Panc1 (cell line): Measurements from ENCODE around the gene GCNA. TPM values are rescaled to one million over a fixed set of nuclear protein-coding genes. Genes with fewer than 3 reads are reported as not detected.

Source experiments
- ATAC-seq: fragments of 200-7000 bp; cut with Tn5 transposase; 2 replicates; pipeline ENCODE4 v1.9.1; 2020; ENCODE audit warnings: mild to moderate bottlenecking, moderate library complexity
- BruUV-seq: library from RNA; stranded (reverse); fragments of 400-500 nt; replicated peaks from 2 replicates; lab custom pipeline; 2021; lab: Mats Ljungman, UMichigan
- CTCF ChIA-PET: fragments of 300-600 bp; sonication (Branson Sonifier 250); formaldehyde crosslinking; loops from one replicate; lab custom pipeline; 2022; ENCODE audit warnings: antibody characterized with exemption; lab: Charles Lee
- POLR2A ChIA-PET: fragments of 300-600 bp; sonication (Branson Sonifier 250); formaldehyde crosslinking; loops from one replicate; lab custom pipeline; 2022; ENCODE audit warnings: antibody characterized with exemption; lab: Charles Lee
- DNase-seq: peaks from one replicate; pipeline ENCODE4 v3.0.0-alpha.2; 2010; ENCODE audit warnings: low read depth, low spot score
- H3K27ac ChIP-seq: 2 replicates; pipeline ENCODE4 v1.5.1; 2011; ENCODE audit warnings: mild to moderate bottlenecking, low read length, inconsistent platforms
- H3K27me3 ChIP-seq: fragments of 200-500 bp; sonication (Bioruptor generic); 2 replicates; pipeline ENCODE4 v1.6.0; 2014; ENCODE audit warnings: low read length, inconsistent platforms; ENCODE audit not compliant: control insufficient read depth, insufficient read depth
- H3K36me3 ChIP-seq: fragments of 200-500 bp; sonication (Bioruptor generic); 2 replicates; pipeline ENCODE4 v1.5.1; 2014; ENCODE audit warnings: inconsistent platforms, mild to moderate bottlenecking, low read length, moderate library complexity; ENCODE audit not compliant: control insufficient read depth, insufficient read depth
- H3K4me1 ChIP-seq: 2 replicates; pipeline ENCODE4 v1.5.1; 2011; ENCODE audit warnings: inconsistent platforms, mild to moderate bottlenecking, low read length, moderate library complexity; ENCODE audit not compliant: control insufficient read depth, insufficient read depth
- H3K4me3 ChIP-seq, 2 experiments: 2 replicates each; pipeline ENCODE4 v1.5.1; 2011 to 2012; ENCODE audit warnings: low read depth in 2 of 2, low read length in 2 of 2, mild to moderate bottlenecking in 2 of 2, inconsistent platforms in 1 of 2, moderate library complexity in 1 of 2
- H3K9me3 ChIP-seq: fragments of 200-500 bp; sonication (Bioruptor generic); 2 replicates; pipeline ENCODE4 v1.5.1; 2014; ENCODE audit warnings: low read depth, mild to moderate bottlenecking, inconsistent platforms, low read length, moderate library complexity; ENCODE audit not compliant: control insufficient read depth, insufficient read depth
- CTCF ChIP-seq: fragments of 450-650 bp; IDR thresholded peaks from 2 replicates; pipeline ENCODE4 v1.5.1; 2017; ENCODE audit warnings: mild to moderate bottlenecking
- POLR2AphosphoS5 ChIP-seq: IDR thresholded peaks from 2 replicates; pipeline ENCODE4 v1.6.1; 2012; ENCODE audit warnings: mild to moderate bottlenecking, low read depth, low read length, moderate library complexity
- REST ChIP-seq, 2 experiments: IDR thresholded peaks; 2 replicates each; pipeline ENCODE4 v1.6.1; 2011 to 2012; ENCODE audit warnings: low read depth in 2 of 2, control low read depth in 1 of 2, low read length in 1 of 2, mild to moderate bottlenecking in 1 of 2, moderate library complexity in 1 of 2; ENCODE audit not compliant: insufficient read depth in 1 of 2
- SIN3A ChIP-seq: IDR thresholded peaks from 2 replicates; pipeline ENCODE4 v1.6.1; 2012; ENCODE audit warnings: low read depth, mild to moderate bottlenecking, low read length, moderate library complexity, borderline replicate concordance; ENCODE audit not compliant: insufficient read depth
- TCF7L2 ChIP-seq: IDR thresholded peaks from 2 replicates; pipeline ENCODE4 v1.6.1; 2011; ENCODE audit warnings: mild to moderate bottlenecking, low read depth, low read length, inconsistent platforms
- in situ Hi-C: cut with HindIII; loops from 2 replicates; pipeline ENCODE4 v1.10.0; 2016; ENCODE audit warnings: low sequenced_read_pairs, low pct_unique_long_range_greater_than_20kb
- intact Hi-C: fragments of 100-400 bp; cut with micrococcal nuclease; formaldehyde crosslinking; loops from one replicate; pipeline ENCODE4 v1.10.0; 2022; ENCODE audit not compliant: unreplicated experiment
- total RNA-seq: library from RNA; stranded (reverse); gene quantifications from one replicate; pipeline ENCODE4 v1.2.1, GENCODE V29; 2021; ENCODE audit not compliant: unreplicated experiment

GCNA gene
- total RNA-seq, 1 experiment from 2014 or later, result 4.0 TPM

DNA sequence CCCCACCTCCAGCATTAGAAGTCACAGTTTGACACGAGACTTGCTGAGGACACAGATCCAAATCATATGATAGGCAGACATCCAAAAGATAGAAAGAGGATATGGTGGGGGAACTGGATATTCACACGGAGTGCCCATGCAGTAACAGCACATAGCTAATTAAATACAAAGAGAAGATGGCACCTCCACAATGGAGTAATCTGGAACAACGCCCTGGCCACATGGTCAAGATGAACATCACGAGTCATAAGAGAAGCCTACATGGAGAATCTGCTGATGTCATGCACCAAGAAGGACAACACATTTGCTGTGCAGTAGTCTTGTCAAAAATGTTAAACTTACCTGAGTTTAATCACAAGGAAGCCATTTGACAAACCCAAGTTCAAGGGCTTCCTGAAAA is 79.0 kb downstream of the GCNA start:
- BruUV-seq, result no TSS peak
- Histone ChIP-seq H3K4me3 (no peak overlapping the region), H3K36me3 (no peaks in the 10 kb centered on the region), H3K27me3 (no peaks in the 10 kb centered on the region), H3K9me3 (no peaks in the 10 kb centered on the region), H3K4me1 (no peaks in the 10 kb centered on the region), H3K27ac (no peak overlapping the region)
- intact Hi-C loops, result no loop called here
- in situ Hi-C loops, result no loop called here
- ChIA-PET CTCF (no interaction called here), POLR2A (no interaction called here)
- DNase-seq (no peak), ATAC-seq (no peak)
- TF ChIP-seq POLR2AphosphoS5 (no peak), SIN3A (no peak), TCF7L2 (no peak), REST (IDR thresholded peaks at IDR 0.05; ENCODE audit: insufficient read depth in 1 of 2, low read depth in 2 of 2, low read length in 1 of 2) (no peak), CTCF (no peak)

- intact Hi-C loops, result no loop called here
- Histone ChIP-seq H3K9me3 (no peaks in the 10 kb centered on the region), H3K4me3 (no peak overlapping the region), H3K27me3 (no peaks in the 10 kb centered on the region), H3K36me3 (no peaks in the 10 kb centered on the region), H3K27ac (no peak overlapping the region), H3K4me1 (no peaks in the 10 kb centered on the region)
- POLR2A ChIA-PET, result interaction anchor here (0.6 kb wide), 1 partner anchor 359 kb away, joined by 3 read pairs; no protein-coding TSS in a partner anchor
- no TSS peak for BruUV-seq
- in situ Hi-C loops, result no loop called here
- CTCF ChIA-PET, result no interaction called here
- ATAC-seq, result no peak
- no peak for DNase-seq
- TF ChIP-seq SIN3A (no peak), REST (IDR thresholded peaks at IDR 0.05; ENCODE audit: insufficient read depth in 1 of 2, low read depth in 2 of 2, low read length in 1 of 2) (no peak), POLR2AphosphoS5 (no peak), TCF7L2 (no peak), CTCF (no peak)
These were observed 81.1 kb downstream of the GCNA start for GRCh38 chrX:71659342-71659741.
